ENCODE data around the gene IMMT. TPM values are rescaled to one million over a fixed set of nuclear protein-coding genes. Genes with fewer than 3 reads are reported as not detected.

Gene IMMT
- total RNA-seq, 4 donors from 2014 or later, result 42.6 to 54.3 (median 46.6) TPM

GRCh38 chr2:86226636-86227520, 31.6 kb upstream of the IMMT start:
- no peaks in the 10 kb centered on the region for H3K27me3 ChIP-seq
- H3K4me3 ChIP-seq, result no peak overlapping the region
- peaks cover 0 to 26% (median 5%) of the 10 kb centered on the region in 4 donors for H3K4me1 ChIP-seq
- no peak overlapping the region for H3K27ac ChIP-seq
- no peak for TF ChIP-seq POLR2A (IDR thresholded peaks at IDR 0.05)
- TF ChIP-seq EP300 (IDR thresholded peaks at IDR 0.05), result no peak
- TF ChIP-seq CTCF (IDR thresholded peaks at IDR 0.05), result no peak
- WGBS, 2 donors, result 84 to 91% methylated on average over 6 to 9 of the region's 9 CpGs
- DNase-seq (ENCODE audit: low spot score in 2 of 2), result no peak
- H3K9me3 ChIP-seq, result no peaks in the 10 kb centered on the region
- no peaks in the 10 kb centered on the region for H3K36me3 ChIP-seq

GRCh38 chr2:86226070-86226469, 30.8 kb upstream of the IMMT start:
- H3K9me3 ChIP-seq, result no peaks in the 10 kb centered on the region
- WGBS, 2 donors, result 86 to 90% methylated on average over 4 of the region's 4 CpGs
- peaks cover 0 to 26% (median 5%) of the 10 kb centered on the region in 4 donors for H3K4me1 ChIP-seq
- TF ChIP-seq EP300 (IDR thresholded peaks at IDR 0.05) (no peak), POLR2A (IDR thresholded peaks at IDR 0.05) (no peak), CTCF (IDR thresholded peaks at IDR 0.05) (no peak)
- H3K27ac ChIP-seq, result peak overlapping the region in 1 of 4 donors; percentile 53
- DNase-seq (ENCODE audit: low spot score in 2 of 2), result no peak
- H3K4me3 ChIP-seq, result no peak overlapping the region
- no peaks in the 10 kb centered on the region for H3K27me3 ChIP-seq
- H3K36me3 ChIP-seq, result no peaks in the 10 kb centered on the region

GRCh38 chr2:86225581-86225980, 30.3 kb upstream of the IMMT start:
- Histone ChIP-seq H3K9me3 (no peaks in the 10 kb centered on the region), H3K4me3 (no peak overlapping the region), H3K27ac (peak overlapping the region in 3 of 4 donors; percentile 34 to 69 (median 53)), H3K4me1 (peaks cover 0 to 26% (median 5%) of the 10 kb centered on the region in 4 donors), H3K36me3 (no peaks in the 10 kb centered on the region), H3K27me3 (no peaks in the 10 kb centered on the region)
- DNase-seq (ENCODE audit: low spot score in 2 of 2), result no peak
- WGBS, 2 donors, result 41 to 51% methylated on average over 6 of the region's 6 CpGs
- TF ChIP-seq POLR2A (IDR thresholded peaks at IDR 0.05), result no peak
- TF ChIP-seq CTCF (IDR thresholded peaks at IDR 0.05), result no peak
- TF ChIP-seq EP300 (IDR thresholded peaks at IDR 0.05), result peak in 1 of 2 donors; percentile 35

- Histone ChIP-seq H3K27ac (peak overlapping the region in 2 of 4 donors; percentile 53 to 69), H3K9me3 (no peaks in the 10 kb centered on the region), H3K36me3 (no peaks in the 10 kb centered on the region), H3K4me1 (peaks cover 0 to 26% (median 5%) of the 10 kb centered on the region in 4 donors), H3K27me3 (no peaks in the 10 kb centered on the region), H3K4me3 (no peak overlapping the region)
- WGBS, 2 donors, result 65 to 66% methylated on average over 9 of the region's 9 CpGs
- DNase-seq (ENCODE audit: low spot score in 2 of 2), result no peak
- no peak for TF ChIP-seq POLR2A (IDR thresholded peaks at IDR 0.05)
- TF ChIP-seq EP300 (IDR thresholded peaks at IDR 0.05), result no peak
- TF ChIP-seq CTCF (IDR thresholded peaks at IDR 0.05), result no peak
Measured at GRCh38 chr2:86224645-86225355, 29.5 kb upstream of the IMMT start.

Data from tibial nerve (tissue), 4 donors.